ENCODE measurements around the gene APOBEC4. TPM values are rescaled to one million over a fixed set of nuclear protein-coding genes. Genes with fewer than 3 reads are reported as not detected.

The APOBEC4 gene
- total and polyA plus RNA-seq, 8 donors: not detected

- Histone ChIP-seq H3K36me3 (no peaks in the 10 kb centered on the region), H3K4me1 (peaks cover 0 to 29% (median 9%) of the 10 kb centered on the region in 4 donors), H3K9me3 (no peaks in the 10 kb centered on the region), H3K27me3 (no peaks in the 10 kb centered on the region), H3K27ac (no peak overlapping the region), H3K4me3 (no peak overlapping the region)
- intact Hi-C loops (cut with DNase I; ENCODE audit: low total_unique reads): no loop called here
- WGBS, 5 donors: 86 to 94% (median 89%) methylated on average over 5 of the region's 5 CpGs
- DNase-seq: no peak
- no peak for TF ChIP-seq EP300 (IDR thresholded peaks at IDR 0.05)
- no peak for TF ChIP-seq POLR2A (IDR thresholded peaks at IDR 0.05)
- TF ChIP-seq CTCF (IDR thresholded peaks at IDR 0.05): no peak
- no peak for TF ChIP-seq POLR2AphosphoS5 (IDR thresholded peaks at IDR 0.05)
Measured at GRCh38 chr1:183596500-183596899, 56.6 kb downstream of the APOBEC4 start.

Other genes starting within 250 kb of the APOBEC4 start
- 1 to 10 TPM in 2 of 5 donors, under 1 TPM in 2, not detected in 1; 0.45 to 1.3 (median 0.87) TPM for gene NMNAT2, start 234.9 kb downstream of the APOBEC4 start, total RNA-seq
- under 1 TPM in 2 of 3 donors, not detected in 1; 0.06 to 0.13 TPM for gene NMNAT2, start 234.9 kb downstream of the APOBEC4 start, polyA plus RNA-seq
- 10 to 100 TPM; 27.0 to 44.9 (median 33.5) TPM for gene SMG7, start 180.8 kb downstream of the APOBEC4 start, total RNA-seq
- 10 to 100 TPM; 13.4 to 17.4 (median 13.6) TPM for gene SMG7, start 180.8 kb downstream of the APOBEC4 start, polyA plus RNA-seq
- gene NCF2, start 62.9 kb downstream of the APOBEC4 start, total RNA-seq: 10 to 100 TPM in 1 of 5 donors, 1 to 10 TPM in 3, under 1 TPM in 1; 0.29 to 30.4 (median 6.4) TPM
- 1 to 10 TPM; 3.1 to 10.0 (median 6.0) TPM for gene NCF2, start 62.9 kb downstream of the APOBEC4 start, polyA plus RNA-seq
- gene ARPC5, start 17.5 kb downstream of the APOBEC4 start, total RNA-seq: 100 to 1,000 TPM in 1 of 5 donors, 10 to 100 TPM in 4; 26.3 to 101 (median 73.7) TPM
- 100 to 1,000 TPM in 1 of 3 donors, 10 to 100 TPM in 2; 54.5 to 106 (median 87.5) TPM for gene ARPC5, start 17.5 kb downstream of the APOBEC4 start, polyA plus RNA-seq
- 10 to 100 TPM in 3 of 5 donors, 1 to 10 TPM in 1, under 1 TPM in 1; 0.58 to 22.2 (median 13.4) TPM for gene RGL1, start 151.8 kb upstream of the APOBEC4 start, total RNA-seq
- 1 to 10 TPM; 2.0 to 8.7 (median 8.2) TPM for gene RGL1, start 151.8 kb upstream of the APOBEC4 start, polyA plus RNA-seq

Measured in stomach (tissue), 9 donors.